KBM-7 (cell line): ENCODE measurements around the gene PMIS2.

Experiments used
- DNase-seq: peaks from one replicate; pipeline ENCODE4 v3.0.0-alpha.2; 2015
- in situ Hi-C: fragments of 300-500 bp; cut with MboI; formaldehyde crosslinking; loops from 2 replicates; pipeline ENCODE4 v1.14.3; 2020; ENCODE audit warnings: low sequenced_read_pairs, low pct_unique_long_range_greater_than_20kb, mixed read lengths

Gene PMIS2

GRCh38 chr19:35619290-35619923 lies 33.4 kb downstream of the PMIS2 start:
- no peak for DNase-seq
- in situ Hi-C loops = no loop called here

DNA sequence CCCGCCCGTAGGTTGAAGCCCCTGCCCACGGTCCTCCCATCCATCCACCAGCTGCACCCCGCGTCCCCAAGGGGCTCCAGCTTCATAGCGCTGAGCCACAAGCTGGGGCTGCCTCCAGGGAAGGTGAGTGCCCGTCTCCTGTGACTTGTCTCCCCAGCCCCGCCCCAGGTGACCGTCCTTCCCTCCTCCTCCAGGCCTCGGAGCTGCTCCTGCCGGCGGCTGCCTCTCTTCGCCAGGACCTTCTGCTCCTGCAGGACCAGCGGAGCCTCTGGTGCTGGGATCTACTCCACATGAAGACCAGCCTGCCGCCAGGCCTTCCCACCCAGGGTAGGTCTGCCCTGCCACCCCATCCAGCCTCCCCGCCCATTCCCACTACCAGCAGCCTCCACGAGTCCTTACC lies 34.0 kb downstream of the PMIS2 start:
- in situ Hi-C loops = no loop called here
- no peak for DNase-seq

GRCh38 chr19:35621708-35622107 lies 35.7 kb downstream of the PMIS2 start:
- DNase-seq = no peak
- in situ Hi-C loops = no loop called here

GRCh38 chr19:35622750-35623149 lies 36.8 kb downstream of the PMIS2 start:
- no peak for DNase-seq
- in situ Hi-C loops = no loop called here

DNA sequence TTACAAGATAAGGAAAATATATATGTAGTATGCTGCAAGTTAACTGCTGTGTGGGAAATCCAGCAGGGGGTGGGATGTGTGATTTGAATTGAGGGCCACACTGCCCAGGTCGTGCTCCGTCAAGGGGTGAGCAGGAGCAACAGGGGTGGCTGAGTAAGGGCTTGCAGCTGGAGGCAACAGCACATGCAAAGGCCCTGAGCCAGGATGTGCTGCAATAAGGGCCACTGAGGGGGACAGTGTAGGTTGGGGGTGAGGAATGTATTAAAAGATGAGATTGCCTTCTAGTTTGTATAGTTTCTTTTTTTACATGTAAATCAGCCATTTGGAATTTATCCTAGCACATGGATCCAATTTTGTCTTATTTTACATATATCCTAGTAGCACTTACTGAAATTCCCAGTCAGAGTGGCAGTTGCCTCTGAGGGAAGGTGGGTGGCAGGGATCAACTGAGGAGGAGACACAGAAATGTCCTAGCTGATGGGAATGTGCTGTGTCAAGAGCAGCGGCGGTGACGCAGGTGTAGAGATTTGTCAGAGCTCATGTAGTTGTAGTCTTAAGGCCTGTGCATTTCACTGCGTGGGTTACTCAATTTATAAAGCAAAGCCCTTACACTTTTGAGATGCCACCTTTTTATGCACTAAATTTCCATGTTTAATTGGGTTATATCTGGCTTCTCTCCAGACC lies 37.5 kb downstream of the PMIS2 start:
- in situ Hi-C loops = no loop called here
- DNase-seq = no peak

- DNase-seq = no peak
- in situ Hi-C loops = no loop called here
Observed at GRCh38 chr19:35628264-35628564, 42.2 kb downstream of the PMIS2 start.

DNA sequence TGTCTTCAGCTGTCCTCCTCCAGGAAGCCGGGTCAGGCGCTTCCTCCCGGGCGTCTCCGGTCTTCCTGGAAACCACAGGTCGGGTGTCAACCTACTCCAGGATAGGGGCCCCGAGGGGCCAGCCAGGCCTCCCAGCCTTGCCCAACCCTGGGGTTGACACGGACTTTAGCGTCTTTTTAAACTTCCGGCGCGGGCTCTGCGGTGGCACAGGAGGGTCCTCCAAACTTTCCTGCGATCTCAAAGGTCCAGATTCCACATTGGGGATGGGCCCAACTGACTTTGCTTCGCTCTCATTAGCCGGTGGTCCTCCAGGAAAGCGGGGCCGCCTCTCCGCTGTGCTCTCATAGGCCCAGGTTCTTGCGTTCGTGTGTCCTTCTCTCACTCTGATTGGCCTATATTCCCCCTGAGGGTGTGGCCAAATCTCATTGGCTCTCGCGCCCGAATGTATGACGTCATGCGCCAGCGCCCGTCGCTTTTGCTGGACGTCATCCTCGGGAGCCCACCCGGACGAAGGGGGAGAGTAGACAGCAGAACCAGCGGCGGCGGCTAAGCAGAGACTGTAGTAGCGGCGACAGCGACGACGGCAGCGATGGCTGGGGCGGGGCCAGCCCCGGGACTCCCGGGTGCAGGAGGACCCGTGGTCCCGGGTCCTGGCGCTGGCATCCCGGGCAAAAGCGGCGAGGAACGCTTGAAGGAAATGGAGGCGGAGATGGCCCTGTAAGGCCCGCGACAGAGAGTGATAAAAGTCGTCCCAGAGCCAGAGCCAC lies 42.8 kb downstream of the PMIS2 start, which contains the start of gene RBM42:
Gene RBM42 (plus strand): TSS at position 472 of the 767 bp plus-strand sequence. CDS start 118 bp downstream, at position 590.
- in situ Hi-C loops = no loop called here
- DNase-seq = peak; percentile 99

GRCh38 chr19:35629332-35629633 lies 43.3 kb downstream of the PMIS2 start:
- no peak for DNase-seq
- in situ Hi-C loops = no loop called here

GRCh38 chr19:35633727-35634440 lies 47.9 kb downstream of the PMIS2 start:
- in situ Hi-C loops = no loop called here

DNA sequence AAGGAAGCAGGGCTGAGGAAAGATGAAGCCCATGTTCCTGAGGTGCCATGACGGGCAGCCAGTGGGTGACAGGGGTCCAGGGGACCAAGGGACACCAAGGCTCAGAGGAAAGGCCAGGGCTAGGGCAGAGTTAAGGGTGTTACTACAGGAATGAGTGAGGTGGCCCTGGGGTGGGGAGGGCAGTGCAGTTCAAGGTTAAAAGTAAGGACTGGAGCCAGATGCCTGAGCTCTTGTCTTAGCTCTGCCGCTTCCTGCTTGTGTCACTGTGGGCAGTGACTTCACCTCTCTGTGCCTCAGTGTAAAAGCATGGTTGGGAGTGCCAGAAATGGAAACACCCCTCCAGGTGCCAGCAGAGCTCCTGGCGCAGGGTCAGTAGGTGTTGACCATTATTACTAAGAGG lies 50.7 kb downstream of the PMIS2 start:
- DNase-seq = no peak
- in situ Hi-C loops = no loop called here

More at GRCh38 chr19:35633727-35634440, 47.9 kb downstream of the PMIS2 start:
- DNase-seq = no peak
